ENCODE data around the gene MRPL12.

The MRPL12 gene

GRCh38 chr17:81665205-81666091, 37.7 kb upstream of the MRPL12 start:
- H3K79me2 ChIP-seq = peaks cover 11% of the 10 kb centered on the region
- H3K4me3 ChIP-seq (ENCODE audit: low read depth, low read length) = peak overlapping the region; percentile 85
- peak overlapping the region; percentile 78 for H3K4me2 ChIP-seq (ENCODE audit: low read length)
- no peak for TF ChIP-seq CTCF (IDR thresholded peaks at IDR 0.05)
- peaks cover 6% of the 10 kb centered on the region for H3K4me1 ChIP-seq
- H3K36me3 ChIP-seq (ENCODE audit: control insufficient read depth, insufficient read depth, low read length) = no peaks in the 10 kb centered on the region
- peak overlapping the region; percentile 94 for H2AFZ ChIP-seq
- no peaks in the 10 kb centered on the region for H3K9me3 ChIP-seq (ENCODE audit: control insufficient read depth, low read length)
- H3K27me3 ChIP-seq (ENCODE audit: control insufficient read depth, insufficient read depth, low read length) = no peaks in the 10 kb centered on the region
- H3K9ac ChIP-seq = peak overlapping the region; percentile 55
- H3K27ac ChIP-seq = peak overlapping the region; percentile 73

- peak overlapping the region; percentile 85 for H3K4me3 ChIP-seq (ENCODE audit: low read depth, low read length)
- H3K27ac ChIP-seq = peak overlapping the region; percentile 73
- H3K4me1 ChIP-seq = peaks cover 6% of the 10 kb centered on the region
- no peak for TF ChIP-seq CTCF (IDR thresholded peaks at IDR 0.05)
- H3K79me2 ChIP-seq = peaks cover 11% of the 10 kb centered on the region
- peak overlapping the region; percentile 78 for H3K4me2 ChIP-seq (ENCODE audit: low read length)
- peak overlapping the region; percentile 94 for H2AFZ ChIP-seq
- no peaks in the 10 kb centered on the region for H3K36me3 ChIP-seq (ENCODE audit: control insufficient read depth, insufficient read depth, low read length)
- H3K9me3 ChIP-seq (ENCODE audit: control insufficient read depth, low read length) = no peaks in the 10 kb centered on the region
- no peaks in the 10 kb centered on the region for H3K27me3 ChIP-seq (ENCODE audit: control insufficient read depth, insufficient read depth, low read length)
- H3K9ac ChIP-seq = peak overlapping the region; percentile 55
Observed at GRCh38 chr17:81666092-81666341, 37.1 kb upstream of the MRPL12 start.

GRCh38 chr17:81666342-81667191, 36.6 kb upstream of the MRPL12 start, which contains the start of the genes CCDC137 and OXLD1:
CCDC137 (plus strand) TSS chr17:81666737; CDS start chr17:81666767, 30 bp downstream.
OXLD1 (minus strand) TSS chr17:81666605; CDS start chr17:81666577, 28 bp downstream.
- Histone ChIP-seq H3K27ac (peak within 1 kb of the TSS; percentile 73), H2AFZ (peak within 1 kb of the TSS; percentile 94), H3K4me3 (ENCODE audit: low read depth, low read length) (peak within 1 kb of the TSS; percentile 85), H3K27me3 (ENCODE audit: control insufficient read depth, insufficient read depth, low read length) (no peaks in the 10 kb centered on the region), H3K9me3 (ENCODE audit: control insufficient read depth, low read length) (no peaks in the 10 kb centered on the region), H3K9ac (peak within 1 kb of the TSS; percentile 55), H3K36me3 (ENCODE audit: control insufficient read depth, insufficient read depth, low read length) (no peaks in the 10 kb centered on the region), H3K4me2 (ENCODE audit: low read length) (peak within 1 kb of the TSS; percentile 97), H3K4me1 (peaks cover 6% of the 10 kb centered on the region), H3K79me2 (peaks cover 11% of the 10 kb centered on the region)
- no peak for TF ChIP-seq CTCF (IDR thresholded peaks at IDR 0.05)

- Histone ChIP-seq H3K4me2 (ENCODE audit: low read length) (no peak overlapping the region), H3K4me1 (peaks cover 6% of the 10 kb centered on the region), H3K4me3 (ENCODE audit: low read depth, low read length) (no peak overlapping the region), H3K9ac (no peak overlapping the region), H3K36me3 (ENCODE audit: control insufficient read depth, insufficient read depth, low read length) (no peaks in the 10 kb centered on the region), H3K27ac (no peak overlapping the region), H3K79me2 (peaks cover 11% of the 10 kb centered on the region), H2AFZ (no peak overlapping the region), H3K27me3 (ENCODE audit: control insufficient read depth, insufficient read depth, low read length) (no peaks in the 10 kb centered on the region), H3K9me3 (ENCODE audit: control insufficient read depth, low read length) (no peaks in the 10 kb centered on the region)
- TF ChIP-seq CTCF (IDR thresholded peaks at IDR 0.05) = no peak
Observed at GRCh38 chr17:81667754-81668153, 35.4 kb upstream of the MRPL12 start.

Data from parathyroid adenoma (tissue), 2 donors.